Fibroblast of lung (primary cell): ENCODE measurements around the gene YWHAH. TPM values are rescaled to one million over a fixed set of nuclear protein-coding genes. Genes with fewer than 3 reads are reported as not detected.

ENCODE experiments used
- DNase-seq, 2 donors: peaks; one replicate each; pipeline versions ENCODE4 v3.0.0 to v3.0.0-alpha.2; 2010; ENCODE audit warnings: low read depth in 2 of 2
- H2AFZ ChIP-seq: 2 replicates; pipeline ENCODE4 v1.5.1; 2012; ENCODE audit warnings: low read length, control low read depth, inconsistent platforms
- H3K27ac ChIP-seq: 2 replicates; pipeline ENCODE4 v1.5.1; 2011; ENCODE audit warnings: low read length, control low read depth; ENCODE audit not compliant: insufficient read depth
- H3K27me3 ChIP-seq: 2 replicates; pipeline ENCODE4 v1.5.1; 2011; ENCODE audit warnings: mild to moderate bottlenecking, low read length; ENCODE audit not compliant: control insufficient read depth, insufficient read depth
- H3K36me3 ChIP-seq: 2 replicates; pipeline ENCODE4 v1.5.1; 2011; ENCODE audit warnings: low read length; ENCODE audit not compliant: control insufficient read depth, insufficient read depth
- H3K4me1 ChIP-seq: 2 replicates; pipeline ENCODE4 v1.5.1; 2011; ENCODE audit warnings: low read length; ENCODE audit not compliant: control insufficient read depth, insufficient read depth; ENCODE audit errors: extremely low read depth
- H3K4me2 ChIP-seq: 2 replicates; pipeline ENCODE4 v1.5.1; 2011; ENCODE audit warnings: low read length, control low read depth; ENCODE audit not compliant: insufficient read depth; ENCODE audit errors: extremely low read depth
- H3K4me3 ChIP-seq, 4 experiments: fragments of 200-600 bp in 1 of 4; sonication (generic) in 1 of 4; replicated peaks in 1 of 4; 2 replicates each; pipeline ENCODE4 v1.5.1; 2011 to 2016; ENCODE audit warnings: low read length in 4 of 4, low read depth in 3 of 4, mild to moderate bottlenecking in 3 of 4, control low read depth in 2 of 4, inconsistent platforms in 1 of 4, mixed read lengths in 1 of 4; ENCODE audit not compliant: insufficient read depth in 1 of 4; ENCODE audit errors: control extremely low read depth in 1 of 4
- H3K79me2 ChIP-seq: 2 replicates; pipeline ENCODE4 v1.5.1; 2012; ENCODE audit warnings: mild to moderate bottlenecking, low read length, inconsistent platforms; ENCODE audit not compliant: control insufficient read depth, insufficient read depth
- H3K9ac ChIP-seq: 2 replicates; pipeline ENCODE4 v1.5.1; 2011; ENCODE audit warnings: mild to moderate bottlenecking, low read length, control low read depth; ENCODE audit not compliant: insufficient read depth
- H3K9me3 ChIP-seq: 2 replicates; pipeline ENCODE4 v1.5.1; 2012; ENCODE audit warnings: low read depth, low read length; ENCODE audit not compliant: control insufficient read depth, insufficient read depth
- H4K20me1 ChIP-seq: 2 replicates; pipeline ENCODE4 v1.5.1; 2011; ENCODE audit warnings: low read length; ENCODE audit not compliant: control insufficient read depth, insufficient read depth; ENCODE audit errors: extremely low read depth
- CTCF ChIP-seq, 2 donors: IDR thresholded peaks in 1 of 2; conservative IDR thresholded peaks in 1 of 2; 1 replicate in 1 of 2; 2 replicates in 1 of 2; pipeline ENCODE4 v1.5.1; 2011 to 2012; ENCODE audit warnings: low read length in 2 of 2, control low read depth in 1 of 2, inconsistent platforms in 1 of 2, low read depth in 1 of 2, mild to moderate bottlenecking in 1 of 2
- EZH2 ChIP-seq: IDR thresholded peaks from 2 replicates; pipeline ENCODE4 v1.5.1; 2012; ENCODE audit warnings: low read length, control low read depth, mild to moderate bottlenecking; ENCODE audit errors: missing control alignments
- polyA plus RNA-seq, 2 donors: library from polyadenylated mRNA; depleted of rRNA in 1 of 2; stranded (reverse) in 1 of 2; unstranded in 1 of 2; fragments of >200 nt; gene quantifications; 2 replicates each; pipeline ENCODE4 v1.2.1, GENCODE V29; 2011 to 2012; ENCODE audit warnings: missing spikeins in 1 of 2
- total RNA-seq: library from RNA; depleted of rRNA; stranded (reverse); fragments of >200 nt; gene quantifications from 2 replicates; pipeline ENCODE4 v1.2.1, GENCODE V29; 2014

Gene YWHAH
- total and polyA plus RNA-seq, 2 donors (not counting 1 experiment from before 2014, with no cell fraction given), result 77.5 to 250 TPM

GRCh38 chr22:31923747-31924146 lies 20.6 kb upstream of the YWHAH start:
- Histone ChIP-seq H3K27me3 (no peaks in the 10 kb centered on the region), H4K20me1 (no peaks in the 10 kb centered on the region), H3K9me3 (no peaks in the 10 kb centered on the region), H2AFZ (no peak overlapping the region), H3K36me3 (no peaks in the 10 kb centered on the region), H3K27ac (no peak overlapping the region), H3K9ac (no peak overlapping the region), H3K4me1 (no peaks in the 10 kb centered on the region), H3K4me3 (no peak overlapping the region), H3K79me2 (no peaks in the 10 kb centered on the region), H3K4me2 (no peak overlapping the region)
- DNase-seq, result no peak
- TF ChIP-seq CTCF (conservative IDR thresholded peaks at IDR 0.05 in 1 of 2, IDR thresholded peaks at IDR 0.05 in 1 of 2; ENCODE audit: low read depth in 1 of 2, low read length in 2 of 2) (no peak), EZH2 (no peak)

- Histone ChIP-seq H3K9ac (no peak overlapping the region), H3K36me3 (no peaks in the 10 kb centered on the region), H3K27me3 (no peaks in the 10 kb centered on the region), H3K9me3 (no peaks in the 10 kb centered on the region), H3K4me3 (no peak overlapping the region), H2AFZ (no peak overlapping the region), H3K4me1 (no peaks in the 10 kb centered on the region), H4K20me1 (no peaks in the 10 kb centered on the region), H3K79me2 (no peaks in the 10 kb centered on the region), H3K4me2 (no peak overlapping the region), H3K27ac (no peak overlapping the region)
- no peak for TF ChIP-seq CTCF (conservative IDR thresholded peaks at IDR 0.05 in 1 of 2, IDR thresholded peaks at IDR 0.05 in 1 of 2; ENCODE audit: low read depth in 1 of 2, low read length in 2 of 2)
- no peak for TF ChIP-seq EZH2
- no peak for DNase-seq
These were observed 19.3 kb upstream of the YWHAH start for GRCh38 chr22:31925056-31925455.

GRCh38 chr22:31926024-31926423 lies 18.3 kb upstream of the YWHAH start:
- no peak for TF ChIP-seq CTCF (conservative IDR thresholded peaks at IDR 0.05 in 1 of 2, IDR thresholded peaks at IDR 0.05 in 1 of 2; ENCODE audit: low read depth in 1 of 2, low read length in 2 of 2)
- no peak for TF ChIP-seq EZH2
- H2AFZ ChIP-seq, result no peak overlapping the region
- no peak overlapping the region for H3K4me2 ChIP-seq
- no peak overlapping the region for H3K27ac ChIP-seq
- no peak overlapping the region for H3K4me3 ChIP-seq
- H3K9ac ChIP-seq, result no peak overlapping the region
- H3K36me3 ChIP-seq, result no peaks in the 10 kb centered on the region
- H3K9me3 ChIP-seq, result no peaks in the 10 kb centered on the region
- no peaks in the 10 kb centered on the region for H3K79me2 ChIP-seq
- no peaks in the 10 kb centered on the region for H3K27me3 ChIP-seq
- H3K4me1 ChIP-seq, result no peaks in the 10 kb centered on the region
- no peak for DNase-seq
- no peaks in the 10 kb centered on the region for H4K20me1 ChIP-seq
